Adrenal gland (tissue), 12 donors: ENCODE data around the gene KIF5C. TPM values are rescaled to one million over a fixed set of nuclear protein-coding genes. Genes with fewer than 3 reads are reported as not detected.

Experiments
- DNase-seq, 7 donors: peaks; one replicate each; pipeline ENCODE4 v3.0.0-alpha.2; 2019 to 2020
- H3K27ac ChIP-seq, 5 donors: fragments of 200-600 bp; sonication (generic) in 4 of 5; 1 replicate in 3 of 5; 2 replicates in 2 of 5; pipeline versions ENCODE4 v1.5.1 to v1.8.0; 2016 to 2020; ENCODE audit warnings: mild to moderate bottlenecking in 1 of 5
- H3K27me3 ChIP-seq: fragments of 200-600 bp; 2 replicates; pipeline ENCODE4 v1.8.0; 2021
- H3K36me3 ChIP-seq, 2 donors: fragments of 200-600 bp; replicated peaks in 1 of 2; 1 replicate in 1 of 2; 2 replicates in 1 of 2; pipeline versions ENCODE4 v1.5.1 to v1.8.0; 2018 to 2022
- H3K4me1 ChIP-seq, 2 donors: fragments of 200-600 bp; replicated peaks in 1 of 2; 1 replicate in 1 of 2; 2 replicates in 1 of 2; pipeline versions ENCODE4 v1.5.1 to v1.8.0; 2018 to 2021
- H3K4me3 ChIP-seq, 4 donors: fragments of 200-600 bp; sonication (generic) in 3 of 4; one replicate each; pipeline ENCODE4 v1.5.1; 2016 to 2018
- H3K9me3 ChIP-seq, 3 donors: fragments of 200-600 bp; sonication (generic) in 1 of 3; replicated peaks in 1 of 3; 1 replicate in 2 of 3; 2 replicates in 1 of 3; pipeline versions ENCODE4 v1.5.1 to v1.8.0; 2016 to 2021
- CTCF ChIP-seq, 6 experiments: fragments of 450-650 bp in 4 of 6; fragments of 200-600 bp in 2 of 6; sonication (generic) in 1 of 6; IDR thresholded peaks; 1 replicate in 5 of 6; 2 replicates in 1 of 6; pipeline versions ENCODE4 v1.5.1 to v1.8.0; 2016 to 2021; ENCODE audit warnings: antibody characterized with exemption in 6 of 6, mild to moderate bottlenecking in 2 of 6, moderate library complexity in 1 of 6
- POLR2A ChIP-seq, 2 donors: fragments of 450-650 bp; IDR thresholded peaks; one replicate each; pipeline ENCODE4 v1.6.1; 2017; ENCODE audit warnings: antibody characterized with exemption in 2 of 2, mild to moderate bottlenecking in 2 of 2, moderate library complexity in 1 of 2
- WGBS, 4 donors: extraction: QIAGEN DNeasy Blood & Tissue Kit in 2 of 4; methylation state at CpG; one replicate each; pipeline versions ENCODE4 v1.1.5 to v1.1.7; 2013 to 2017; 5-methylcytosine and 5-hydroxymethylcytosine counted together
- intact Hi-C, 2 donors: fragments of 100-400 bp; cut with DNase I; formaldehyde crosslinking; loops; one replicate each; pipeline versions ENCODE4 v1.14.1 to v1.15.0; 2022 to 2023
- polyA plus RNA-seq, 3 donors: library from polyadenylated mRNA; stranded (reverse); fragments of 200-250 nt in 2 of 3; fragments of 350-450 nt in 1 of 3; fragmentation: Illumina TruSeq in 1 of 3; extraction: RNeasy Lipid Tissue Mini Kit (QIAGEN cat#74804) in 1 of 3; gene quantifications; one replicate each; pipeline ENCODE4 v1.2.3, GENCODE V29; 2013 to 2014
- total RNA-seq, 9 donors: library from RNA; depleted of rRNA in 4 of 9; stranded (reverse); fragments of >200 nt in 4 of 9; fragments of 120-200 nt in 1 of 9; fragmentation: NEBNext Ultra II Directional in 1 of 9; extraction: Animal tissue kit (Norgen Biotek cat#: 25700) in 1 of 9; gene quantifications; one replicate each; pipeline versions ENCODE4 v1.1.0 to v1.2.4, GENCODE V29; 2013 to 2023
- donor health status: healthy with polysubstance abuse.
- donor health status: Bipolar disorder and iron deficiency.
- donor health status: DM: yes; HTN: yes; CAD: no.
- donor health status: DM: no; HTN: no; CAD: no.
- donor health status: DM: no; HTN: no; CAD: no.
- donor health status: DM: yes; HTN: yes; CAD: no.

KIF5C gene
- total and polyA plus RNA-seq, 12 donors: 9.1 to 62.1 (median 19.3) TPM

- DNase-seq: no peak
- TF ChIP-seq POLR2A (IDR thresholded peaks at IDR 0.05) (no peak), CTCF (IDR thresholded peaks at IDR 0.05) (no peak)
- H3K27me3 ChIP-seq: no peaks in the 10 kb centered on the region
- H3K27ac ChIP-seq: no peak overlapping the region
- H3K4me1 ChIP-seq: peaks cover 0 to 14% of the 10 kb centered on the region in 2 donors
- H3K9me3 ChIP-seq: no peaks in the 10 kb centered on the region
- intact Hi-C loops: no loop called here
- no peaks in the 10 kb centered on the region for H3K36me3 ChIP-seq
- no peak overlapping the region for H3K4me3 ChIP-seq
Observed at GRCh38 chr2:148913061-148913460, 38.0 kb downstream of the KIF5C start.

- H3K4me3 ChIP-seq: no peak overlapping the region
- 96 to 97% (median 97%) methylated on average over 8 of the region's 8 CpGs for WGBS, 4 donors
- no peak overlapping the region for H3K27ac ChIP-seq
- no peaks in the 10 kb centered on the region for H3K27me3 ChIP-seq
- TF ChIP-seq POLR2A (IDR thresholded peaks at IDR 0.05): no peak
- TF ChIP-seq CTCF (IDR thresholded peaks at IDR 0.05): no peak
- no peak for DNase-seq
- peaks cover 0 to 12% of the 10 kb centered on the region in 2 donors for H3K4me1 ChIP-seq
- intact Hi-C loops: no loop called here
- no peaks in the 10 kb centered on the region for H3K36me3 ChIP-seq
- no peaks in the 10 kb centered on the region for H3K9me3 ChIP-seq
Observed at GRCh38 chr2:148913492-148913891, 38.5 kb downstream of the KIF5C start.

- Histone ChIP-seq H3K4me3 (no peak overlapping the region), H3K36me3 (no peaks in the 10 kb centered on the region), H3K27ac (no peak overlapping the region), H3K4me1 (peaks cover 0 to 2% of the 10 kb centered on the region in 2 donors), H3K9me3 (no peaks in the 10 kb centered on the region), H3K27me3 (no peaks in the 10 kb centered on the region)
- WGBS, 4 donors: 62 to 83% (median 71%) methylated on average over 2 to 4 of the region's 4 CpGs
- intact Hi-C loops: no loop called here
- TF ChIP-seq CTCF (IDR thresholded peaks at IDR 0.05): no peak
- no peak for TF ChIP-seq POLR2A (IDR thresholded peaks at IDR 0.05)
- DNase-seq: peak in 1 of 7 donors; percentile 56
Observed at GRCh38 chr2:148914463-148914862, 39.4 kb downstream of the KIF5C start.

- 83 to 96% (median 88%) methylated on average over 1 of the region's 1 CpG for WGBS, 4 donors
- H3K27ac ChIP-seq: no peak overlapping the region
- TF ChIP-seq POLR2A (IDR thresholded peaks at IDR 0.05) (no peak), CTCF (IDR thresholded peaks at IDR 0.05) (no peak)
- no peaks in the 10 kb centered on the region for H3K9me3 ChIP-seq
- H3K4me1 ChIP-seq: no peaks in the 10 kb centered on the region
- no peaks in the 10 kb centered on the region for H3K27me3 ChIP-seq
- H3K36me3 ChIP-seq: no peaks in the 10 kb centered on the region
- H3K4me3 ChIP-seq: no peak overlapping the region
- intact Hi-C loops: no loop called here
- DNase-seq: no peak
Observed at GRCh38 chr2:148917431-148917830, 42.4 kb downstream of the KIF5C start.
